Skin of body (tissue), 2 donors: ENCODE results near the gene FBXL17. TPM values are rescaled to one million over a fixed set of nuclear protein-coding genes. Genes with fewer than 3 reads are reported as not detected.

Experiments used
- DNase-seq: peaks from one replicate; lab custom pipeline; 2025; lab: John Stamatoyannopoulos, UW
- total RNA-seq: library from RNA; depleted of rRNA; stranded (reverse); fragments of >200 nt; gene quantifications from one replicate; pipeline ENCODE4 v1.2.3, GENCODE V29; 2014

FBXL17 gene
- total RNA-seq, 1 donor from 2014 or later = 17.5 TPM

DNA sequence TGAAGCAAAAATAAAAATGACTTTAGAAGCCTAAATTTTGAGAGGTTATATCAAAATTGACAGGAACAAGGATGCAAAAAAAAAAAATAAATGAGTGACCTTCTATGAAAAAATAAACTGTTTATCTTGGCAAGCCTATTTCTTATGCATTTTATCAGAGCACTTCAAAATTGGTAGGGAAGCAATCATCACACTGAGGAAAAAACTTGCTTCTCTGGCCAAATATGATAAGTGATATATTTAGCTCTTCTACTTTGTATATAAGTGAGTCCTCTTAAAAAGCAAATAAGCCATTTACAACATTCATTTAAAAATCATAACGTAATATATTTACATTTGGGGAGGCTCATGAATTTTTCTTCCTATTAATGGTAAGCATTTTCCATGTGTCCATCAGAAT, 287.1 kb downstream of the FBXL17 start:
- no peak for DNase-seq

DNA sequence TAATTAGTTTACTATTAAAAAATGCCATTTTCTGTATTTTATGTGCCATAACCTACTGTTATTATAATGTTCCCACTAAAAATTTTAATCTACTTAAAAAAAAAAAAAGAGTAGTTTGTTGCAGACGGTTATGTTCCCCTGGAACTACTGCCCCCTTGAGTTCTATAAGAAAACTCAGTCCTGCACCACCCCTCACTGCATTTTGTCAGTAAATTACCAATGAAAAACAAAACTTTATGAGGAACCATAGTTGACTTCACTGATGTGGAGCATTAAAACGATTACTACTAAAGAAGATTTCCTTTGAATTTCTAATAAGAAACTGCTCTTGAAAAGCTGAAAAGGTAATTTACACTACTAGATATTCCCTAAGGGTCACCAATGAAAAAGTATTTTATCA, 288.7 kb downstream of the FBXL17 start:
- no peak for DNase-seq

DNA sequence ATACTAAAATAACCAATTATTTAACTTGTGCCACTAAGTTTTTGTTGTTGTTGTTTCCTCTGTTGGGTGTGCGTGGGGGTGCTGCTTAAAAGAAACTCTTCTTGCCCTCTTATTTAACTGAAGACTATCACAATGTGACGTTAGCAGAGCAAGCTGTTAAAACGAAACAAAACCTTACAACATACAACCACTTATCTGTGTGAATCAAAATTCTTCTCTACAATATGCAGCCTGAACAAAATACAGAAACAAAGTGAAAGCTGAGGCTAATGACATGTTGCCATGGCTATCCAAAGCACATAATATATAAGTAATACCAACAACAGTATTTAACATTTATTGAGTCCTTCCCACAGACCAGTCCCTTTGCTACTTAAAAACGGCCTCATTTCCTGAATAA, 291.0 kb downstream of the FBXL17 start:
- no peak for DNase-seq

DNA sequence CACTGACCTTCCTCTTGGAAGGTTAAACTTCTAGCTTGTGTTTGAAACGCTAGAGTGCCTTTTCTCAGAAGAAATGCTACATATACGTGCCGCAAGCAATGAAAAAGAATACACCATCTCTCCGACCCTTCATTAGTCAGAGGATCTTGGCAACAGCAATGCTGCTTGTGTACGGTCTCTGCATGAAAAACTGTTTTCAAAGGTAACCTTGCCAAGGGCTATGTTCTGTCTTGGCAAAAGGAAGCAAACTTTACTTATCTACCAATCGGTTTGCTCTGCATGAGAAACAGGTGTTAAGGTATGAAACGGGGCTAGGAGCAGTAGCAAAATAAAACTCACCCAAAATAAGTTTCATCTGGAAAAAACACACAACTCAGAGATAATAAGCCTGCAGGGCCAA, 297.8 kb downstream of the FBXL17 start:
- DNase-seq = no peak

DNA sequence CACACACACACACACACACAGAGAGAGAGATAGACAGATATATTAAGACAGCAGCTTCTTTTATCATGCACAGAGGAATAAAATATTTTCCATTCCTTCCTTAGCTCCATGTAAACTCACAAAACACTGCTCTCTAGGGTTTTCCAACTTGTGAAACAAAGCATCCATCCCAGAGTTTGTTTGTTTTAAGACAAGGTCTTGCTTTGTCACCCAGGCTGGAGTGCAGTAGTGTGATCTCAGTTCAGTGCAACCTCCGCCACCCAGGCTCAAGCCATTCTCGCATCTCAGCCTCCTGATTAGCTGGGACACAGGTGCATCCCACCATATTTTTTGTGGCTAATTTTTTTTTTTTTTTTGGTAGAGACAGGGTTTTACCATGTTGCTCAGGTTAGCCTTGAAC, 298.7 kb downstream of the FBXL17 start:
- DNase-seq = no peak

DNA sequence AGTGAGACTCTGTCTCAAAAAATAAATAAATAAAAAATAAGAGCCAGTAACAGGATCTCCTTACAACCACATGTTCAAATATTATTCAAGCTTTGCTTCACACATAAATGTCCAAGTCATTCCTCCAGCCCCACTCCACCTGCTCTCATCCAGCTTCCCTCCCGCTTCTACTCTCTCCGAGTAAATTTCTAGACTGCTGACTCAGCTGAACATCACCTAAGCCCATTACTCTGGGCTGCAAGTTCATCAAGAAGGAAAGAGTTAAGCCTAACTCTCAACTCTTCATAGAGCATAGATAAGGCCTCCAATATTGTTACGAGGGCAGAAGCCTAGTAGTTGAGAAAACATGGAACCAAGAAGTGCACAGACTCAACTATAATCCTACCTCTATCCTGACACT, 300.2 kb downstream of the FBXL17 start:
- DNase-seq = no peak

DNA sequence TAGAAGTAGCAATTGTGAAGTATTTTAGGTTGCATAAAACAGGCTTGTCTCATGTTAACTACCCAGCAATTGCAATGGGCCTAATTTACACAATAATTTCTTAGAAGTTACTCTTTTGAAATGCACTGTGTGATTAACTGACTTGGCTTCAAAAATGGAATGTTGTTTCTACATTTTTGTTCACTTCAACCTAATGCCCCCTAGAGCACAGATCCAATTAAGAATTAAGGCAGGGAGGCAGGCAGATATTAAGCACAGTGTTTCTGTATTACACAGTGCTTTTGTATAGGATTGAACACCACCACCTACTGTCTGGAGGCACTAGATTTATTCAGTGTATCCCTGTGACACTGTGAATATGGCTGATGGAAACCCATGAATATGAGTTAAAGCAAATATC, 302.1 kb downstream of the FBXL17 start:
- DNase-seq = no peak

DNA sequence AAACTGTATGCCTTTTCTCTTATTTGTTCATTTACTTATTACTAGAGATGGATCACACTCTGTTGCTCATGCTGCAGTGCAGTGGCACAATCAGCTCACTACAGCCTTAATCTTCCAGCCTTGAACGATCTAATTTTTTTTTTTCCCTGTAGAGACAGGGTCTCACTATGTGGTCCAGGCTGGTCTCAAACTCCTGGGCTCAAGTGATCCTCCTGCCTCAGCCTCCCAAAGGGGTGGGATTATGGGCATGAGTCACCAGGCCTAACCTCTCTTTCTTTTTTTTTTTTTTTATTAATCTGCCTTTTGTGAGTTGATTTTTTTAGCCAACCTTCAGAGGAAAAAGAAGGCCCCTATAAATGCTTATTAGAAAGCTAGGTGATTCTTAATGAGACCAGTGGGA, 303.0 kb downstream of the FBXL17 start:
- DNase-seq = no peak

DNA sequence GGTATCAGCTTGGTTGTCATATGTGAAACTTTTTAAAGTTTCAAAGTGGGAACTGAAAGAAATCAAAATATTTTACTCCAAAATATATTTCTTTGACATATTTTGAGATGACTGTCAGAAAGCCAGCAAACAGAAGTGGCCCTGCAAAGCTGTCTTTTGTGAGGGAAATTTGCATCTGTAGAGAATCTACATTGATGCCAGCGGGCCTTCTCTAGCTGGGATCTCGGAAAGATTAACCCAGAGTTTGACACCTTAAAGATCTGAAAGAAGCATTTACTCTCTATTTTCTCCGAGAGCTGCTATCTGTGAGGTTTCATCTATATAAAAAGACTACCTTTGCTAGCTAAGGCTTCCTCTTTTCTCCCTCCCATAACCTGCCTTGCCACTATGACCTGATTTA, 303.6 kb downstream of the FBXL17 start:
- DNase-seq = no peak

DNA sequence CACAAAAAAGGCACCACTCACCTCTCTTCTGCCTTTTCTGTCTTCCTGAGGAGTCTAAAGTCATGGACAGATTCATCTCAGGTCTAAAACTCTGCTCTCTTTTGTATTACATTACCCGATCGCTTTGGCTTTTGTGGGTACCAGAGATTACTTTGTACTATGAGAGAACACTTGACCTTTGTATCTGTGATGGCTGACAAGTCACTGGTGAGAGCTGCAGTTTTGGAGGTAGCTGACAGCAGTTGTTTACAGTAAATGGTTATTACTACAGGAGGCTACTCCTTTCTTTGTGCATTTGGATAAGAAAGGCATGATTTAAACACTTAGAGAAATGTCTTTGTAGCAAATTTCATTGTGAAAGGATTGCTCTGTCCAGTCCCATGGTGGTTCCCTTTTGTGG, 307.3 kb downstream of the FBXL17 start:
- DNase-seq = no peak

DNA sequence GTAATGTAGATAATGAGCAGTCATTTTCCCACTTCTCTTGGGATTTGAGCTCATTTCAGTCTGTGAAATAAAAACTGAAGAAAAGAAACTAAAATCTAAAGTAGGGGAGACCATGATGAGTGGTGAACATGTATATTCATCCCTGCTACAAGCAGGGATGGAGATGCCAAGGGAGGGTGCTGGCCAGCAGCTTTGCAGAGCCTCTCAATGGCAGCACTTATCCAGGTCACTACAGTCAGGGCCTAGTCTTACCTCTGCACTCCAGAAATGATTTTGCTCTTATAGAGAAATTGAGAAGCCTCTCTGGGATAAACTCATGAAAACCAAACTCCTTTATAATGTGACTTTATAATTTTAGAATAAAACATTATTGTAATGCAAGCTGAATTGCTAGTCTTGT, 317.6 kb downstream of the FBXL17 start:
- no peak for DNase-seq

DNA sequence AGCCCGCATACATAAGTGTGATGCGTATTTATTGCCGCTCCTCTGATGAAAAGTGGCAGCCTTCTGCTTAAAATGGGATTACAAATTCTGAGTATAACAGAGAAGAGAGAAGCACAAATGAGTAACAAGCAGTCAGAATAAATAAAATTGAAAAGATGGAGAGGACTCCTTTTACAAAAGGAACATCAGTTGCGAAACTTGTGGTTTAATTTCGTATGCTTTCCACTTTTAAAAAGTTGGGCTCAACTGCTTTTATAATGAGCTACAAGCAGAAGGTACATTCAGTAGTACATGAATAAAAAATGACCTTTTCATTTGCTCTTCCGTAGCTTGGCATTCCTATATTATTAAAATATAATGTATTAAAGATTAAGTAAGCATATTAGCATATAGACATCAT, 320.0 kb downstream of the FBXL17 start:
- DNase-seq = no peak

DNA sequence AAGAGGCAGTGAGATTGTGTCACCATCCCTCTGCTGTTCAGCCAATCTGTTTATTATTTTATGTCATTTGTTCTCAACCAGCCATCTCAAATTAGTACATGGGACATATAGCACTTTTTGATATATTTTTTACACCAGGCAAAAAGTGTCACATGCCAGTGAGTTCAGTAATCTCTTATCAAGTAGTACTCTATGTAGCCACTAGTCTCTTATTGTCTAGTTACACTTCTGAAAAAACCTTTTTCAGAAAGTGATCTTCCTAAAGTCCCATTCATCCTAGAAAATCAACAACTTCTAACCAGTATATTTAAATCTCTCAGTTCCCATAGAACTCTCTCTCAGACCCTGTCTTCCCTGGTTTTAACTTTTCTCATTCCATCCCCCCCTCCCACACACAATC, 321.6 kb downstream of the FBXL17 start:
- DNase-seq = no peak

DNA sequence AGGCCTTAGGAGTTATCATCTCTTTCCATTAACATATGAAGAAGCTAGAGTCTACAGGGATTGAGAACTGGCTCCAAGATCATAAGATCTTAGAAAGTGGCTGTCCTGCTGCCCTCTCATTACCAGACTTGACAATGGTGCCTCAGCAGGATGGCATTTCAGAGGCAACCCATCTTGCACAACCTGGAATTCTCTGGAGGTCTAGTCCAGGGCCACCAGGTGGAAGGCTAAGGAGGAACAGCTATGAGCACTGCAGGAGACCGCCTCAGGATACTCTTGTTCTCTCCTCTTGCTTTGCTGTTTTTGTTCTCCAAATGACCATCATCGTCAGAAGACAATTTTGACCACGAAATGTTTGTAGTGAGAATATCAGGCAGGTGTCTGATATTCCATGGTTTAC, 322.6 kb downstream of the FBXL17 start:
- no peak for DNase-seq

DNA sequence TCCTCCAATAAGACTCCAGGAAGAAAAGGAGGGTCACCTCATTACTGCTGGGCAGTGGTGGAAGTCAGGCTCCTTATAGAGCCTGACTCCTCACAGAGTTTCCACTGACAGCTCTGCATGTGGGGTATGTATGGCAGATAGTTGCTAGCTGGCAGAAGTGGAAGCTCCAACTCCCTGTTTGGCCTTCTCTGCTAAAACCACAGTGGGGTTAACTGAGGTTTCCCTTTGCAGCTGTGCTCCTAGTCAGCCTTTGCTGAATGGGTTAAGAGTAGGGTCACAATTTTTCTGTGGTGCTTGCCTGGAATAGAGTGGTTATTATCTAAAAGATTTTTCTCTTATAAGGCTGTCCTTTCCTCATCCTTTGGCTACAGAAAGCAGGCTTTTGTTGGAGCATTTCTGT, 327.5 kb downstream of the FBXL17 start:
- DNase-seq = no peak

DNA sequence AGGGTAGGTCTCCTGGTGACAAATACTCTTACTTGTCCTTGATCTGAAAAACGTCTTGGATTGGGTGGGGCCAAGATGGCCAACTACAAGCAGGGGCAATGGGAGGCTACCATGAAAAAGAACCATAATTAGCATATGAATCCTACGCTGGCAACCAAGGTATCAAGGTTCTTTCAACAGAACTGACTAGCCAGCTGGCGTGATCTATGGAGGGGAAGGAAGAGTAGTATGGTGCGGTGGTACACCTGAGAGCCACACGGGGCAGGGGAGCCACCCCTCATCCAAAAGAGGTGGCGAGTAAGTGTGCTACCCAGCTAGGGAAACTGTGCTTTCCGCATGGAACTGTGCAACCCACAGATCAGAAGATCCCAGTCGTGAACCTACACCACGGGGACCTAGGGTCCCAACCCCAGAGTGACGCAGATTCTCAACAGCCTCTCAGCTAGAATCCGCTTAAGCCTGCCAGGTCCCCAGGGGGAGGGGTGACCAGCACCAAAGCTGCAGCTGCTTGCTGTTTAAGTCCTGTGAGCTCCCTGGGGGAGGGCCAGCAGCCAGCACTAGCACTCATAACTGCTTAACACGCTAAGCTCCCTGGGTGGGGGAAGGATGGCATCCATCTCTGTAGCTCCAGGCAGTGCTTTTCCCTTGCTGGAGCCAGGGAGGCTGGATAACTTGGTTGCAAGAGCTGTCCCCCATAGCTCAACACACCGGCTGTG, 334.8 kb downstream of the FBXL17 start:
- DNase-seq = no peak

DNA sequence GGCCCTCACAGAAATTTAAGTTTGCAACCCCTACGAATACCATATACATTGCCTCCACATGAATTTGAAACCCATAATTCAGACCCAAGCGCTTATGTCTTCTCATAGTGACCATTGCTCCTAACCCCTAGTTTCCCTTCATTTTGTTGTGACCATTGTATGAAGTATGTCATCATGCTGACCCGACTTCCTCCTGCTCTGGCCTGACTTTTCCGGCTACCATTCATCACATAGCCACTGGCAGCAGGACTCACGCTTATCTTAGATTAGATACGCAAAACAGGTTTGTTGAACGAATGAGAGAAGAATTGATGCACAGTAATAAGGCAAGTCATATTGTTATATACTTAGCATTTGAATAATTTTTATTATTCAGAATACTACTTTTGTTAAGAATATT, 345.4 kb downstream of the FBXL17 start:
- DNase-seq = no peak

DNA sequence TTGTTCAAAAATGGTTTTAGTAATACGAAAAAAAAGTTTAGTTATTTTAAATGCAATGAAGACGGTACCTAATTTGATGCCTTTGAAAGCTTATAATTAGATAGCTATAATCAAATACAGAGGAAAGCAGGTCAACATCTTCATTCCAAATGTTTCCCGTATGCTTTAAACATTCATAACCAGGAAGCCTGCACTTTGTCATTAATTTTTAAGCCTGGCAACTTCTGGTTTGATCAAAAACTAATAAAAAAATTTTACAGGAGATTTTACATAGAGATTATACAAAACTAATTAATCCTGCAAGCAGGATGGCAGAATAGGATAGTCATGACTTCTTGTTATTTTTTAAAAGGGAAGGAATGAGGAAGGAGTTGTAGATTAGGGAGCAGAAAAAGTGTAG, 353.0 kb downstream of the FBXL17 start:
- no peak for DNase-seq

DNA sequence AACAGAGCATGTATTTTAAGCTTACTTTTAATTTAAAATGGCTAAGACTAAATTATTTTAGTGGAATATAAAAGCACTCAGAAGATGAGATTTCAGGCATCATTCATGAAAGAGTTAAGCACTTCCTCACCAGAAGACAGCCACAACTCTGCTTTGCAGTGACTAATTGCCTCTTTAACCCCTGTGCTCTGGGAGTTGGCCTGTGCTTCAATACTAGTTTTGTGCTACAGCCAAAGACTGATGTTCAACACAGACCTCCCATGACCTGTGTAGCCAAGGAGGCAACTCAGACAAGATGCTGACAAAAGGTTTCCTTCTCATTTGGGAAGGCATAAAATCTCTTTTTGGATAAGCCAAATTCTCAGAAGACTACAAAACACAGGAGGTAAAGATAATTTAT, 353.5 kb downstream of the FBXL17 start:
- DNase-seq = no peak

DNA sequence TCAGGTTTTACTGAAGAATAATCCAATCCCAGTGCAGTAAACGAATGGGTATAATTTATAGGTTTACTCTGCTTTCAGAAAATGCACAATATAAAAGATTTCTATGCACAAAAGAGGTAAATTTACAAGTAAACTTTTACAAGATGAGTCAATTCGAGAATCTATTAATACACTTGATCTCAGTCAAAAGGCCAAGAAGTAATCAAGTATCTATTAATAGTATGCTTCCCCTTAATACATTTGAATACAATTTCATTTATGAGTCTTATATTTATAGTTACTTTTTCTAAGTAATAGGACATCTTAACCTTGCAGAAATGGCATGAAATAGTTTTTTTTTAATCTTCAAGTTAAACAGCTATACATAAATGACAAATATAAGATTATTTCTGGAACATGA, 355.9 kb downstream of the FBXL17 start:
- DNase-seq = no peak

DNA sequence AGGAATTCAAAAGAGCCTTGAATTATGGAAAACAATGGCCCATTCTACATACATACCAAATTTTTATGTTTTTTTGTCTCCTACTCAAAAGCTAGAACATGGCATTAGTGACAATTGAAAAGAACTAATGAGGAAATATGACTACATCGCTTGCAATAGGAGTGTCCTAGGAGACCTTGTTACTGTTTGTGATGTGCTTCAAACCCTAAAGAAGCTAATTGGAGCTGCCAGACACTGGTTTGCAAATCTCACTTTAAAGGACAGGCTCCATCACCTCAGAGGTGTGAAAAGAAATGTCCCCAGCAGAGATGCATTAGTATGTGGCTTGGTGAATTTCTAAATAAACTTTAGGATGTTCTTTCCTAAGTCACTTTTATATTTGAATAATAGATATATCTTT, 356.9 kb downstream of the FBXL17 start:
- no peak for DNase-seq

DNA sequence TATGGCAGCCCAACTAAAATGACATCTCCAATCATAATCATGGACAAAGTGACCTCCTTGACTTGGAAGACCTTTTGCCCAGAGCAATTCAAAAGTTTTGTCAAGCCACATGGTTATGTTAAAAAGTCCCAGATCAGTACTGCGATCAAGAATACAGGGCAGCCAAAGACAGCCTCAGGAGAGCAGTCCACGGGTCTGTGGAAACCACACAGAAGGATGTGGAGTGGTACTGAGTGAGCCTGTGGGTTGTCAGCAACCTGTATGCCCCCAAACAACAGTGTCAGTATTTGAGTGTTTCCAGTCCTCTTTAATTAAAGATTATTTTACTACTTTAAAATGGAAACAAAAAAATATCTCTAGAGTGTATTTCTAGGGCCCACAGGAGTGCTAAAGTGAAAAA, 365.8 kb downstream of the FBXL17 start:
- no peak for DNase-seq

DNA sequence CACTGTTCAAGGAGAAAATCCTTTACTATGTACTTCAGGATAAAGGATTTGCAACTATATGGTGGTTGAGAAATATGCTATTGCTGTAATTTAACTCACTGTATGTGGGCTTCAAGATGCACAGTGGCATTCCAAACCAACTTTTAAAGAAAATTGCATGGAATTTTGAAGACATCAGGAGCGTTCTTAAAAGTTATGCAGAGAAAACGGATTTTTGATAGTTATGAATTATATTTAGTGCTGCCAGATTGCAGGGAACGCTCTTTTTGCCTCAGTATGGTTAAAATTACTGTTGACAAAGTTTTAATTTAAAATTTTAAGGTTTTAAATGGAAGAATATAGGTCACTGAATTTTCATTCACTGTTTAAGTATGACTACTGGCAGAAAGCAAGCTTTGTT, 375.1 kb downstream of the FBXL17 start:
- DNase-seq = no peak

DNA sequence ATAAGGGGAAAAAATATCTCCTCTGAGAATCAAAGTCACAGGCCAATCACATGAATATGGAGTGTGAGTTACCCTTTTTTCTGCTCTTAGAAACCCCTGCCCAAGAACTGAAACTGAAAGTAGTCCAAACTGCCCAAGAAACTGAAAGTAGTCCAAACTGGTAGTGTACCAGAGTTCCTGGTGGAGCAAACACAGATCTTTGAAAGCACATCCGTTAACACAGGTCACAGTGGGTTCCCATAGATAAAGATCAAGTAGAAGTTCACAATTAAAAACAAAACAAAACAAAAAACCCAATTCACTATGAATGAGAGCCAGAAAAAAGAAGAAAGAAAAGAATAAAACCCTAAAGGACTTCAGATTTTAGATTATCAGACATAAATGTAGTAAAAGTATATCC, 378.7 kb downstream of the FBXL17 start:
- no peak for DNase-seq
